ENCODE results near the gene PGK1. TPM values are rescaled to one million over a fixed set of nuclear protein-coding genes. Genes with fewer than 3 reads are reported as not detected.

The PGK1 gene
- total and polyA plus RNA-seq, 9 of the 15 experiments (the other 6 are each of a cell fraction or from before 2014, with no cell fraction given) = 199 to 1,378 (median 378) TPM

DNA sequence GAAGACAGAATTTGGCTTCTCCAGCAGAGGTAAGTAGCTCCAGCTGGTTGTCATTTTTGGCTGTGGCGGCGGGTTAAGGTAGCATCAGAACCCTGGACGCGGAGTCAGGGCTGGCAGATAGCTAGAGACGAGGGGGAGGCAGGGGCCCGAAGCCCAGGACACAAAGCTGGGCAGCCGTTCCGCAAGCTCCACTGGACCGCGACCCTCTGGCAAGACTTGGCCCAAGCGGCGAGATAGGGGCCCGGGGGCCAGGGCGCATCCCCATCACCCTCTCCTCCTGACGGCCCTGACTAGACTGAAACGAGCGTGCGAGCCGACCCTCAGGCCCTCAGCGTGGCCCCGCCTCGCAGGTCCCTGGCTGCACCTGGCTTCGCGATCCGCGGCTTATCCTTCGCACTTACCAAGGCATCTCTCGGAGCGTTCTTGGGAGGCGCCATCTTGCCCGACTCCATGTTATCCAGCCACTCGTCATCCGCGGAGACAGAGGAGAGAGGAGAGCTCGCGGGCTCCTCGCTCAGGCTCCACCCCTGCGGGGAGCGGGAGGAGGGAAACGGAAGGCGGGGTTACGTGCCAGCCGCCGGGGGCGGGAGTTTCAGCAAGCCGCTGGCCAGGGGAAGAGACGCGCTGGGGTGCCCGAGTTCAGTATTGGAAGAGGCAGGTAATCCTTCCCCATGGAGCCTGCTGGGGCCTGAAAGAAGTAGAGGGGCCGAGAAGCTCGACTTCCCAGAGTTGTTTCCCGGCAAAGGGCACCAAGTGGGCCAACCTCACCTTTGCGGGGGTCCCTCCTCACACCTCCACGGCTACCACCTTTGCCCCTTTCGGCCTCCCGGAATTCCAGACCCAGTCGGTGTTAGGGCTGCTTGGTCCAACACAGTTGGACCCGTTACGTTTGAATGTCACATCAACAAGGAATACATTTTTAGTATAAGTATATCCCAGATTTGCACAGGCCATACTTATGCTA, 35.4 kb downstream of the PGK1 start, which contains the start of gene TAF9B:
TAF9B (minus strand) TSS at position 491 of the 964 bp plus-strand sequence; CDS start at position 452, 39 bp downstream.
- intact Hi-C loops (cut with micrococcal nuclease) (loop anchor here (2.0 to 5.0 kb wide), 2 partner anchors 35 to 63 kb away; partner anchors contain the start of gene PGK1), in situ Hi-C loops (cut with MboI) (no loop called here)
- ATAC-seq = peak; percentile 100
- Histone ChIP-seq H3K4me2 (ENCODE audit: insufficient read depth, low read length) (peak within 1 kb of the TSS; percentile 91), H3K9ac (ENCODE audit: insufficient read depth in 1 of 2, low read depth in 2 of 2, low read length in 2 of 2) (peak within 1 kb of the TSS; percentile 67 to 94), H3K79me2 (ENCODE audit: control insufficient read depth, insufficient read depth, low read length) (peaks cover 2% of the 10 kb centered on the region; the same call in 2 of the 3 replicates), H3K4me3 (peak within 1 kb of the TSS; percentile 76), H4K20me1 (replicated peaks; ENCODE audit: control insufficient read depth, insufficient read depth, low read length) (no peaks in the 10 kb centered on the region), H3K27me3 (ENCODE audit: control insufficient read depth in 2 of 2, insufficient read depth in 2 of 2, low read length in 2 of 2) (no peaks in the 10 kb centered on the region), H3K9me3 (replicated peaks; ENCODE audit: control insufficient read depth, insufficient read depth, low read depth, low read length) (no peaks in the 10 kb centered on the region), H3K27ac (ENCODE audit: extremely low read depth, low read depth, low read length) (peak within 1 kb of the TSS; percentile 53), H3K9me1 (ENCODE audit: control insufficient read depth, insufficient read depth, low read length) (no peaks in the 10 kb centered on the region), H3K36me3 (ENCODE audit: control insufficient read depth, insufficient read depth, low read length) (0 out of 3 replicates have a peak, but pooled peaks cover 3% of the 10 kb centered on the region), H2AFZ (ENCODE audit: low read depth, low read length) (peak within 1 kb of the TSS; percentile 90), H3K4me1 (replicated peaks in 1 of 2; ENCODE audit: control insufficient read depth in 2 of 2, insufficient read depth in 2 of 2, low read length in 2 of 2) (peaks cover 0 to 11% of the 10 kb centered on the region in 2 experiments; a peak in 1 of 5 replicates)
- peak; percentile 81 to 89 (median 86) for DNase-seq (ENCODE audit: extremely low read depth in 1 of 4, low spot score in 3 of 4)
- TSS peak; percentile 75 for BruUV-seq (replicated peaks)
- FAIRE-seq = peak; percentile 91
- ChIA-PET CTCF (ENCODE audit: low intra/inter-chr PET ratio) (no interaction called here), POLR2A (interaction anchor here (0.6 to 1.7 kb wide), 4 partner anchors 14 to 123 kb away, joined by 3 to 5 read pairs (median 5); partner anchors contain the start of gene PGK1)
- 4% methylated on average over 35 of the region's 59 CpGs for WGBS (ENCODE audit: insufficient coverage, low coverage, missing lambda C conversion rate)
- no peak for TF ChIP-seq NBN (IDR thresholded peaks at IDR 0.05; ENCODE audit: low read depth)
- TF ChIP-seq HDAC1 (IDR thresholded peaks at IDR 0.05) = peak in 1 of 2 experiments; percentile 27; a peak in 2 of 4 replicates
- no peak for TF ChIP-seq ZNF212 (CRISPR knock-in tag; IDR thresholded peaks at IDR 0.05)
- TF ChIP-seq KDM5B (IDR thresholded peaks at IDR 0.05; ENCODE audit: insufficient replicate concordance, low read depth, low read length) = peak; percentile 47
- TF ChIP-seq MBD2 (IDR thresholded peaks at IDR 0.05; ENCODE audit: borderline replicate concordance, low read depth) = peak; percentile 38; the same call in 1 of the 2 replicates
- peak; percentile 57 for TF ChIP-seq TAF9B (IDR thresholded peaks at IDR 0.05; ENCODE audit: partially characterized antibody)
- TF ChIP-seq CXXC5 (CRISPR knock-in tag; IDR thresholded peaks at IDR 0.05) = 0 out of 2 replicates have a peak, but pooled peaks have one; percentile 24
- 0 out of 2 replicates have a peak, but pooled peaks have one; percentile 56 for TF ChIP-seq TGIF2 (CRISPR knock-in tag; IDR thresholded peaks at IDR 0.05)
- peak; percentile 26 for TF ChIP-seq HMGN3 (IDR thresholded peaks at IDR 0.05; ENCODE audit: borderline replicate concordance, extremely low read depth, insufficient read length, low read depth, low read length)
- 0 out of 2 replicates have a peak, but pooled peaks have one; percentile 22 for TF ChIP-seq CREB1 (IDR thresholded peaks at IDR 0.05)
- peak; percentile 54; the same call in 1 of the 2 replicates for TF ChIP-seq CREB1 (CRISPR knock-in tag; IDR thresholded peaks at IDR 0.05)
- TF ChIP-seq MYNN (IDR thresholded peaks at IDR 0.05) = peak; percentile 28; the same call in 1 of the 2 replicates
- no peak for TF ChIP-seq MYNN (CRISPR knock-in tag; IDR thresholded peaks at IDR 0.05)
- no peak for TF ChIP-seq RHOXF2B (CRISPR knock-in tag; conservative IDR thresholded peaks at IDR 0.05)
- TF ChIP-seq FOXJ3 (CRISPR knock-in tag; IDR thresholded peaks at IDR 0.05) = no peak
- TF ChIP-seq TEAD1 (CRISPR knock-in tag; IDR thresholded peaks at IDR 0.05) = 0 out of 4 replicates have a peak, but pooled peaks of 1 of the 2 experiments have one; percentile 35
- TF ChIP-seq PHTF2 (CRISPR knock-in tag; IDR thresholded peaks at IDR 0.05) = no peak
- TF ChIP-seq POLR2A (conservative IDR thresholded peaks at IDR 0.05) = peak; percentile 83
- TF ChIP-seq, protein P1, sequence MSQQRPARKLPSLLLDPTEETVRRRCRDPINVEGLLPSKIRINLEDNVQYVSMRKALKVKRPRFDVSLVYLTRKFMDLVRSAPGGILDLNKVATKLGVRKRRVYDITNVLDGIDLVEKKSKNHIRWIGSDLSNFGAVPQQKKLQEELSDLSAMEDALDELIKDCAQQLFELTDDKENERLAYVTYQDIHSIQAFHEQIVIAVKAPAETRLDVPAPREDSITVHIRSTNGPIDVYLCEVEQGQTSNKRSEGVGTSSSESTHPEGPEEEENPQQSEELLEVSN (IDR thresholded peaks at IDR 0.05; ENCODE audit: borderline replicate concordance in 1 of 2, extremely low read depth in 1 of 2, insufficient read depth in 1 of 2, insufficient read length in 1 of 2, low read depth in 1 of 2, low read length in 1 of 2, poor library complexity in 1 of 2, severe bottlenecking in 1 of 2) = peak; percentile 38 to 77
- TF ChIP-seq MAZ (CRISPR knock-in tag; conservative IDR thresholded peaks at IDR 0.05 in 1 of 2, IDR thresholded peaks at IDR 0.05 in 1 of 2) = peak in 1 of 2 experiments; percentile 48; a peak in 2 of 4 replicates
- no peak for TF ChIP-seq SETDB1 (IDR thresholded peaks at IDR 0.05; ENCODE audit: low read length)
- TF ChIP-seq KLF6 (CRISPR knock-in tag; IDR thresholded peaks at IDR 0.05; ENCODE audit: borderline replicate concordance) = no peak

Measured in K562 (cell line).